GM06990 (cell line): ENCODE data around the gene RPS6KC1.

ENCODE experiments used
- DNase-seq: peaks from one replicate; pipeline ENCODE4 v3.0.0-alpha.2; 2011; ENCODE audit not compliant: insufficient read length; ENCODE audit errors: extremely low read depth
- H3K27me3 ChIP-seq: replicated peaks from 2 replicates; pipeline ENCODE4 v1.6.0; 2011; ENCODE audit warnings: low read length; ENCODE audit not compliant: control insufficient read depth, insufficient read depth
- H3K36me3 ChIP-seq: 2 replicates; pipeline ENCODE4 v1.5.1; 2011; ENCODE audit warnings: low read length; ENCODE audit not compliant: control insufficient read depth, insufficient read depth
- H3K4me3 ChIP-seq: replicated peaks from 2 replicates; pipeline ENCODE4 v1.5.1; 2011; ENCODE audit warnings: low read depth, mild to moderate bottlenecking, control low read depth, low read length
- TF ChIP-seq, protein P1 (sequence below): IDR thresholded peaks from 2 replicates; pipeline ENCODE4 v1.5.1; 2011; ENCODE audit warnings: low read length, control low read depth, mild to moderate bottlenecking, inconsistent platforms; ENCODE audit not compliant: insufficient read depth, poor library complexity, severe bottlenecking

The RPS6KC1 gene

DNA sequence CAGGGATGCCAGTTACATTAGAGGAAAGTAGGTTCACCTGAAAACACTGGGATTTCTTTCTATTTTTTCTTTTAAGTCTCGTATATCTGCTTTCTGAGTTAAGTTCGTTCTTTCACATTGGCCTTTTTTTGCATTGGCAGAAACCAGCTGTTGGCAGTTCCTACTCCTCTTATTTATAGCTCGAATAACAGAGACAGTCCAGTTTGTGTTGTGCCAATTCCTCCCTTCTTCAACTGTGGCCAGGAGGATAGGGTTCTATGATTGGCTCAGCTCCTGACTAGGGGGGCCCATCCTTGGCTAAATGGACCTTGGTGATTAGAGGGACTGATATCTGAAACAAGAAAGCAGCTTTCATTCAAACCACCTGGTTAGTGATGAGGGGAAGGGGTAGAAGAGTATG is 115.8 kb downstream of the RPS6KC1 start:
- Histone ChIP-seq H3K36me3 (no peaks in the 10 kb centered on the region), H3K27me3 (no peaks in the 10 kb centered on the region), H3K4me3 (no peak overlapping the region)
- TF ChIP-seq, protein P1, sequence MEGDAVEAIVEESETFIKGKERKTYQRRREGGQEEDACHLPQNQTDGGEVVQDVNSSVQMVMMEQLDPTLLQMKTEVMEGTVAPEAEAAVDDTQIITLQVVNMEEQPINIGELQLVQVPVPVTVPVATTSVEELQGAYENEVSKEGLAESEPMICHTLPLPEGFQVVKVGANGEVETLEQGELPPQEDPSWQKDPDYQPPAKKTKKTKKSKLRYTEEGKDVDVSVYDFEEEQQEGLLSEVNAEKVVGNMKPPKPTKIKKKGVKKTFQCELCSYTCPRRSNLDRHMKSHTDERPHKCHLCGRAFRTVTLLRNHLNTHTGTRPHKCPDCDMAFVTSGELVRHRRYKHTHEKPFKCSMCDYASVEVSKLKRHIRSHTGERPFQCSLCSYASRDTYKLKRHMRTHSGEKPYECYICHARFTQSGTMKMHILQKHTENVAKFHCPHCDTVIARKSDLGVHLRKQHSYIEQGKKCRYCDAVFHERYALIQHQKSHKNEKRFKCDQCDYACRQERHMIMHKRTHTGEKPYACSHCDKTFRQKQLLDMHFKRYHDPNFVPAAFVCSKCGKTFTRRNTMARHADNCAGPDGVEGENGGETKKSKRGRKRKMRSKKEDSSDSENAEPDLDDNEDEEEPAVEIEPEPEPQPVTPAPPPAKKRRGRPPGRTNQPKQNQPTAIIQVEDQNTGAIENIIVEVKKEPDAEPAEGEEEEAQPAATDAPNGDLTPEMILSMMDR, result no peak
- no peak for DNase-seq

DNA sequence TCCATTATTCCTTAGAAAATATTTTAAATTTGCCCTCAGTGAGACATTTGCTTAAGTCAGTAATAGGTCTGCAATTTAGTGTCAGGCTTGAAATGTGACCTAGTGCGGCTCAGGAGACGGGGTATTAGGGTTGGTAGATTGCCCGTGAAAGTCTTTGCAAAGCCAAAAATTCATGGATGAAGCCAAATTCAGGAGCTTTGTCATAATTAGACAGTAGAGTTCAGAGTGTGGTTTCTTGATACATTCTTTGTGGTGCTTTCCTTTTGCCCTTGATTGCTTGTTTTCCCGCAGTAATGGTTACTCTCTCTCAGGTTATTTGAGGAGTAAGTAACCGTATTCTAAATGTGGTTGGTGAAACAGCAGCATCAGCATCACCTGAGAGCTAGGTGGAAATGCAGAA is 120.7 kb downstream of the RPS6KC1 start:
- Histone ChIP-seq H3K27me3 (no peaks in the 10 kb centered on the region), H3K36me3 (no peaks in the 10 kb centered on the region; the same call in 1 of the 2 replicates), H3K4me3 (no peak overlapping the region)
- TF ChIP-seq, protein P1, result no peak
- DNase-seq, result no peak

DNA sequence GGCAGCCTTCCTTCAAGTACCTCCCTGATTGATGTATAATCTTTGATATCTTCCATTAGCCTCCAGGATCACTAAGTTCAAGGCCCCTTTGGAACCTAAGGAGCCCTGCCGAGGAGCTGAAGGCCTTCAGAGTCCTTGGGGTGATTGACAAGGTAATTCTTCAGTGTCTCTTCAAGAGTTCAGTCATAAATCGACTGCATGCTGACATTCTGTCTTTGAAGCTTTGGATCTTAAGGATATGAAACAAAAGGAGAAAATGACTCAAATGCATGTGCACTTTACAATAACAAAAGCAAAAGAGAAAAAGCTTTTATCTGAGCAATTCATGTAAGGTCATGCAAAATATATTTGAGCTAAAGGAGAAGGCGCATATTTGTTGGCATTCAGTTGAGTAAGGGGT is 125.3 kb downstream of the RPS6KC1 start:
- Histone ChIP-seq H3K4me3 (no peak overlapping the region), H3K36me3 (no peaks in the 10 kb centered on the region; the same call in 1 of the 2 replicates), H3K27me3 (no peaks in the 10 kb centered on the region)
- no peak for DNase-seq
- TF ChIP-seq, protein P1, result no peak

DNA sequence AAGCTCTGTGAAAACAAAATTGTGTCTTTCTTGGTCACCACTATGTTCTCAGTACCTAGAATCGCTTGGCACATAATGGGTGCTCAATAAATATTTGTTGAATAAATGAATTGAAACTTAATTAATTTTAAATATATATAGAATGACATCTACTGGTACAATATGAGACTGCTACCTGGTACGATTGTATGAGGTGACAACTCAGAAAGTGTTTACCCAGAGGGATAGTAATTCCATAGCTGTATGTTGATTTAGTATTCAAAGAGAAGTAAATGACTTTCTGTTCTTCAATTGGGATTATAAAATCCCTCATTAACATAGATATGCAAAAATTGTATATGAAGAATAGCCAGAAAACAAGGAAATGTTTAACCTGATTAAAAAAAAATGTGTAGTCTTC is 128.7 kb downstream of the RPS6KC1 start:
- no peak for DNase-seq
- no peak overlapping the region for H3K4me3 ChIP-seq
- TF ChIP-seq, protein P1, result no peak
- H3K27me3 ChIP-seq, result no peaks in the 10 kb centered on the region
- H3K36me3 ChIP-seq, result no peaks in the 10 kb centered on the region

DNA sequence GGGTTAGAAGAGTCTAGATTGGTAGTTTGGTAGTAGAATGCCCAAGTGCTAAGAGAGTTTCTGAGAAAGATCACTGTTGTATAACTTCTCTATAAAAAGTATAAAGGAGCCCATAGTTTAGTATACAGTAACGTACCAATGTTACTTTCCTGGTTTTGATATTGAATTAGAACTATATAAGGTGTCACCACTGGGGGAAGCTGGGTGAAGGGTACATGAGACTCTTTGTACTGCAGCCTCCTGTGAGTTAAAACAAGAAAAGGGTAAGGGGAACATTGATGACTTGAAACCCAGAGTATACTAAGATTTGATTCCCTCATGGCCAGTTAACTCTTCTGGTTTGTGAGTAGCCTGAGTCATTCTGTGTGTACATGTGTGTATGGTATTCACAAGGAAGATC is 129.8 kb downstream of the RPS6KC1 start:
- Histone ChIP-seq H3K4me3 (no peak overlapping the region), H3K36me3 (no peaks in the 10 kb centered on the region), H3K27me3 (no peaks in the 10 kb centered on the region)
- no peak for DNase-seq
- TF ChIP-seq, protein P1, result no peak

DNA sequence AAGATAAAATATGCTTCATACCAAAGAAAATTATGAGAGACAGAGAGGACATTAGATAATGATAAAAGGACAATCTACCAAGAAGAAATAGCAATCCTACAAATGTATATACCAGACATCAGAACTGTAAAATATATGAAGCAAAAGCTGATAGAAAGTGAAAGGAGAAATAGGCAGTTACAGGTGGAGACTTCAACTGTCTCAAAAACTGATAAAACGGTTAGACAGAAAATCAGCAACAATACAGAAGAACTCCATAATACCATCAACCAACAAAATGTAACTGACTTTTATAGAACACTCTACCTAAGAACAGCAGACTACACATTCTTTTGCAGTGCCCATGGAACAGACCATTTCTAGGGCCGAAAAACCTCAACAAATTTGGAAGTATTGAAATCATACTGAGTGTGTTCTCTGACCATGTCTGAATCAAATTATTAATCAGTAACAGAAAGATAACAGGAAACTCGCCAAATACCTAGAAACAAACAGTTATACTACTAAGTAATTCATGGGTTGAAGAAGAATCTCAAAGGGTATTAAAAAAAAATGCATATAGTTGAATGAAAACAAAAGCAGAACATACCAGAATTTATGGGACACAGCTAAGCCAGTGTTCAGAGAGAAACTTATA is 132.1 kb downstream of the RPS6KC1 start:
- TF ChIP-seq, protein P1, result no peak
- H3K4me3 ChIP-seq, result no peak overlapping the region
- no peaks in the 10 kb centered on the region for H3K36me3 ChIP-seq
- no peaks in the 10 kb centered on the region for H3K27me3 ChIP-seq
- DNase-seq, result no peak
